ENCODE measurements around the gene PDHX.

Gene PDHX

GRCh38 chr11:34957606-34958005 lies 41.2 kb downstream of the PDHX start:
- DNase-seq: no peak

- DNase-seq: no peak
Observed at GRCh38 chr11:34959770-34960169, 43.4 kb downstream of the PDHX start.

GRCh38 chr11:34960277-34960676 lies 43.9 kb downstream of the PDHX start:
- no peak for DNase-seq

- DNase-seq: no peak
Observed at GRCh38 chr11:34962034-34962433, 45.6 kb downstream of the PDHX start.

- DNase-seq: no peak
Observed at GRCh38 chr11:34963351-34963750, 46.9 kb downstream of the PDHX start.

GRCh38 chr11:34964610-34965331 lies 48.4 kb downstream of the PDHX start:
- no peak for DNase-seq

- no peak for DNase-seq
Observed at GRCh38 chr11:34968862-34969261, 52.4 kb downstream of the PDHX start.

GRCh38 chr11:34970033-34970432 lies 53.6 kb downstream of the PDHX start:
- DNase-seq: no peak

- DNase-seq: no peak
Observed at GRCh38 chr11:34970480-34970879, 54.1 kb downstream of the PDHX start.

GRCh38 chr11:34971928-34972327 lies 55.5 kb downstream of the PDHX start:
- DNase-seq: no peak

- DNase-seq: no peak
Observed at GRCh38 chr11:34972366-34972765, 55.9 kb downstream of the PDHX start.

- DNase-seq: peak; percentile 61
Observed at GRCh38 chr11:34972892-34973291, 56.5 kb downstream of the PDHX start.

GRCh38 chr11:34975482-34975881 lies 59.1 kb downstream of the PDHX start:
- DNase-seq: no peak

- DNase-seq: peak; percentile 34
Observed at GRCh38 chr11:34976496-34977088, 60.2 kb downstream of the PDHX start.

GRCh38 chr11:34977089-34977912 lies 60.9 kb downstream of the PDHX start:
- peak; percentile 94 for DNase-seq

- DNase-seq: no peak
Observed at GRCh38 chr11:34978236-34979191, 62.1 kb downstream of the PDHX start.

- DNase-seq: no peak
Observed at GRCh38 chr11:34984514-34984913, 68.1 kb downstream of the PDHX start.

GRCh38 chr11:34986883-34987520 lies 70.6 kb downstream of the PDHX start:
- no peak for DNase-seq

- peak; percentile 75 for DNase-seq
Observed at GRCh38 chr11:34987617-34988016, 71.2 kb downstream of the PDHX start.

- DNase-seq: peak; percentile 74
Observed at GRCh38 chr11:34988294-34989255, 72.2 kb downstream of the PDHX start.

GRCh38 chr11:34990916-34991315 lies 74.5 kb downstream of the PDHX start:
- no peak for DNase-seq
